ENCODE measurements around the gene IL17RC.

- no peak for TF ChIP-seq EZH2 (optimal IDR thresholded peaks at IDR 0.05; ENCODE audit: low read depth, low read length)
- TF ChIP-seq CTCF (IDR thresholded peaks at IDR 0.05; ENCODE audit: low read length): no peak
These were observed 53.2 kb downstream of the IL17RC start for GRCh38 chr3:9970020-9970652.
